Panc1 (cell line): ENCODE results near the gene SLC23A3.

ENCODE experiments used
- POLR2AphosphoS5 ChIP-seq: IDR thresholded peaks from 2 replicates; pipeline ENCODE4 v1.6.1; 2012; ENCODE audit warnings: mild to moderate bottlenecking, low read depth, low read length, moderate library complexity
- REST ChIP-seq, 2 experiments: IDR thresholded peaks; 2 replicates each; pipeline ENCODE4 v1.6.1; 2011 to 2012; ENCODE audit warnings: low read depth in 2 of 2, control low read depth in 1 of 2, low read length in 1 of 2, mild to moderate bottlenecking in 1 of 2, moderate library complexity in 1 of 2; ENCODE audit not compliant: insufficient read depth in 1 of 2
- TF ChIP-seq, protein P1 (sequence below): fragments of 450-650 bp; IDR thresholded peaks from 2 replicates; pipeline ENCODE4 v1.5.1; 2017; ENCODE audit warnings: mild to moderate bottlenecking

- TF ChIP-seq, protein P1, sequence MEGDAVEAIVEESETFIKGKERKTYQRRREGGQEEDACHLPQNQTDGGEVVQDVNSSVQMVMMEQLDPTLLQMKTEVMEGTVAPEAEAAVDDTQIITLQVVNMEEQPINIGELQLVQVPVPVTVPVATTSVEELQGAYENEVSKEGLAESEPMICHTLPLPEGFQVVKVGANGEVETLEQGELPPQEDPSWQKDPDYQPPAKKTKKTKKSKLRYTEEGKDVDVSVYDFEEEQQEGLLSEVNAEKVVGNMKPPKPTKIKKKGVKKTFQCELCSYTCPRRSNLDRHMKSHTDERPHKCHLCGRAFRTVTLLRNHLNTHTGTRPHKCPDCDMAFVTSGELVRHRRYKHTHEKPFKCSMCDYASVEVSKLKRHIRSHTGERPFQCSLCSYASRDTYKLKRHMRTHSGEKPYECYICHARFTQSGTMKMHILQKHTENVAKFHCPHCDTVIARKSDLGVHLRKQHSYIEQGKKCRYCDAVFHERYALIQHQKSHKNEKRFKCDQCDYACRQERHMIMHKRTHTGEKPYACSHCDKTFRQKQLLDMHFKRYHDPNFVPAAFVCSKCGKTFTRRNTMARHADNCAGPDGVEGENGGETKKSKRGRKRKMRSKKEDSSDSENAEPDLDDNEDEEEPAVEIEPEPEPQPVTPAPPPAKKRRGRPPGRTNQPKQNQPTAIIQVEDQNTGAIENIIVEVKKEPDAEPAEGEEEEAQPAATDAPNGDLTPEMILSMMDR: no peak
- no peak for TF ChIP-seq REST (IDR thresholded peaks at IDR 0.05; ENCODE audit: insufficient read depth in 1 of 2, low read depth in 2 of 2, low read length in 1 of 2)
- no peak for TF ChIP-seq POLR2AphosphoS5
Measured at GRCh38 chr2:219199470-219200211, 29.8 kb upstream of the SLC23A3 start.
